ENCODE measurements around the gene CDV3. TPM values are rescaled to one million over a fixed set of nuclear protein-coding genes. Genes with fewer than 3 reads are reported as not detected.

Gene CDV3
- total RNA-seq, 6 experiments from 2014 or later = 61.3 to 104 (median 81.3) TPM

DNA sequence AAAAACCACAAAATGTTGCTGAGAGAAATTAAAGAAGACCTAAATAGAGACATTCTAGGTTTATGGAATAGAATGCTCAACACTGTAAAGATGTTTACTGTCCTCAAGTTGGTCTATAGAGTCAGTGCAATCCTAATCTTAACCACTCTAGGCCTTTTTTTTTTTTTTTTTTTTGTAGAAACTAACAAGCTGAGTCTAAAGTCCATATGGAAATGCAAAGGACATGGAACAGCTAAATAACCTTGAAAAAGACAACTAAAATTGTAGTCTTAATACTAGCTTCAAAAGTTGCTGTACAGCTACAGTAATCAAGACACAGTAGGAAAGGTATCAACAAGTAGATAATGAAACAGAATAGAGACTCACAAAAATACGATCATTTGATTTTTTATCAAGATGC lies 32.9 kb downstream of the CDV3 start:
- peaks cover 0 to 6% (median 0%) of the 10 kb centered on the region in 4 donors for H3K36me3 ChIP-seq

DNA sequence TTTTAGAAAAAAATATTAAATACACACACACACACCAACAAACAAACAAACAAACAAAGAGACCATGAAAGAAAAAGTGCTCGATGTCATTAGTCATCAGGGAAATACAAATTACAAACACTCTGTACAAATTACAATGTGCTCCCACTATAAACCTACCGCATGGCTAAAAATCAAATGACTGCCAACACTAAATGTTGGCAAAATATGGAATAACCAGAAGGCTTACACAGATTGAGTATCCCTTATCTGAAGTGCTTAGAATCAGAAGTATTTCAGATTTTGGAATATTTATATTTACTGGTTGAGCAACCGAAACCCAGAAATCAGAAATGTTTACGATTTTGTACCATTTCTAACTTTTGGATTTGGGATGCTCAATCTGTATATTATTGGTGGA lies 33.4 kb downstream of the CDV3 start:
- no peak overlapping the region for H3K4me3 ChIP-seq
- H3K9me3 ChIP-seq = no peaks in the 10 kb centered on the region
- H3K4me1 ChIP-seq = no peaks in the 10 kb centered on the region
- 92% methylated on average over 4 of the region's 4 CpGs for WGBS (ENCODE audit: insufficient coverage, low coverage, low lambda C conversion rate, missing lambda C conversion rate)
- no peaks in the 10 kb centered on the region for H3K27me3 ChIP-seq
- intact Hi-C loops (cut with DNase I) = no loop called here
- no peak for ATAC-seq
- no peak overlapping the region for H3K27ac ChIP-seq
- TF ChIP-seq, protein P1, sequence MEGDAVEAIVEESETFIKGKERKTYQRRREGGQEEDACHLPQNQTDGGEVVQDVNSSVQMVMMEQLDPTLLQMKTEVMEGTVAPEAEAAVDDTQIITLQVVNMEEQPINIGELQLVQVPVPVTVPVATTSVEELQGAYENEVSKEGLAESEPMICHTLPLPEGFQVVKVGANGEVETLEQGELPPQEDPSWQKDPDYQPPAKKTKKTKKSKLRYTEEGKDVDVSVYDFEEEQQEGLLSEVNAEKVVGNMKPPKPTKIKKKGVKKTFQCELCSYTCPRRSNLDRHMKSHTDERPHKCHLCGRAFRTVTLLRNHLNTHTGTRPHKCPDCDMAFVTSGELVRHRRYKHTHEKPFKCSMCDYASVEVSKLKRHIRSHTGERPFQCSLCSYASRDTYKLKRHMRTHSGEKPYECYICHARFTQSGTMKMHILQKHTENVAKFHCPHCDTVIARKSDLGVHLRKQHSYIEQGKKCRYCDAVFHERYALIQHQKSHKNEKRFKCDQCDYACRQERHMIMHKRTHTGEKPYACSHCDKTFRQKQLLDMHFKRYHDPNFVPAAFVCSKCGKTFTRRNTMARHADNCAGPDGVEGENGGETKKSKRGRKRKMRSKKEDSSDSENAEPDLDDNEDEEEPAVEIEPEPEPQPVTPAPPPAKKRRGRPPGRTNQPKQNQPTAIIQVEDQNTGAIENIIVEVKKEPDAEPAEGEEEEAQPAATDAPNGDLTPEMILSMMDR (IDR thresholded peaks at IDR 0.05) = no peak
- no peak for TF ChIP-seq POLR2A (IDR thresholded peaks at IDR 0.05)
- no peak for DNase-seq
- H3K36me3 ChIP-seq = peaks cover 0 to 6% (median 0%) of the 10 kb centered on the region in 4 donors

More for the DNA sequence above, 32.9 kb downstream of the CDV3 start:
- DNase-seq (no peak), ATAC-seq (peak in 3 of 4 donors; percentile 28 to 62 (median 55))
- H3K9me3 ChIP-seq = no peaks in the 10 kb centered on the region
- no peaks in the 10 kb centered on the region for H3K27me3 ChIP-seq
- intact Hi-C loops (cut with DNase I) = no loop called here
- no peak overlapping the region for H3K4me3 ChIP-seq
- no peak for TF ChIP-seq POLR2A (IDR thresholded peaks at IDR 0.05)
- TF ChIP-seq, protein P1 (IDR thresholded peaks at IDR 0.05) = no peak
- no peak overlapping the region for H3K27ac ChIP-seq
- no peaks in the 10 kb centered on the region for H3K4me1 ChIP-seq
- 80% methylated on average over 1 of the region's 1 CpG for WGBS (ENCODE audit: insufficient coverage, low coverage, low lambda C conversion rate, missing lambda C conversion rate)

DNA sequence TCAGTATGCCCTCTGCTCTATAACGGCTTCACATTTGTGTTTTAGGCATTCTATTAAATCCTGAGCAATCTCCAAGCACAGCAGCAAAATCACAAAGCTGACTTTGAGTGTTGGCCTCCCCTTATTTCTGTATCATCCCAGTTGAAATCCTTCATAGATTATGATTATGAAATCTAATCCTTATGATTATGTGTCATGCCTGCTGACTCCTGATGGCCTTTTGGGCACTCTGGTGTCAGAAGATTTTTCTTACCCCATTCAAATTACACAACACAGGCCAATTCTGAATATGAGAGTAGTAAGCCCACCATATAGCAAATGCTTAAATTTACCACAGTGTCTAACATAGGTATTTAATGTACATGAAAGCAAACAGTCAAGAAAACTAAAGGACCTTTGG lies 34.3 kb downstream of the CDV3 start:
- ATAC-seq (no peak), DNase-seq (no peak)
- Histone ChIP-seq H3K36me3 (peaks cover 0 to 6% (median 0%) of the 10 kb centered on the region in 4 donors), H3K27me3 (no peaks in the 10 kb centered on the region), H3K9me3 (no peaks in the 10 kb centered on the region), H3K4me1 (no peaks in the 10 kb centered on the region), H3K4me3 (no peak overlapping the region), H3K27ac (no peak overlapping the region)
- 100% methylated on average over 1 of the region's 1 CpG for WGBS (ENCODE audit: insufficient coverage, low coverage, low lambda C conversion rate, missing lambda C conversion rate)
- intact Hi-C loops (cut with DNase I) = no loop called here
- TF ChIP-seq POLR2A (IDR thresholded peaks at IDR 0.05) = no peak
- TF ChIP-seq, protein P1 (IDR thresholded peaks at IDR 0.05) = no peak

DNA sequence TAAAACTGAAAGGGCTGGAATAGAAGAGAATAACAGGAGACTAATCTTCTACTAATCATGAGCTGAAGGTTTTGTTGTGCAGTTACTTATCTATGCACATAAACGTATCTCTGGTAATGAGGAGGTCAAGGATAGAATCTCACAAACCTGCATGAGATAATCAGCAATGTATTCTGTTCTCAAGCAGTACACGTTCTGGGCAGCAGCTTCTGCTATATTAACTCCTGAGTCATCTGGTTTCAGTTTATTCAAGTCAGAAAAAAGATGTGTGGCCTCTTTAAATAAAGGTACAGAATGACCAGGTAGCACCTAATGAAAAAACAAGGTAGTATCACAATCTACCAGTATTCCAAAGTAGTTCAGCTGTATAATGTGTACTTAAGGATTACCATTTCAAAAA lies 34.9 kb downstream of the CDV3 start:
- no peak overlapping the region for H3K27ac ChIP-seq
- TF ChIP-seq POLR2A (IDR thresholded peaks at IDR 0.05) = no peak
- TF ChIP-seq, protein P1 (IDR thresholded peaks at IDR 0.05) = no peak
- H3K9me3 ChIP-seq = no peaks in the 10 kb centered on the region
- intact Hi-C loops (cut with DNase I) = no loop called here
- no peaks in the 10 kb centered on the region for H3K4me1 ChIP-seq
- WGBS (ENCODE audit: insufficient coverage, low coverage, low lambda C conversion rate, missing lambda C conversion rate) = 58% methylated on average over 2 of the region's 2 CpGs
- no peaks in the 10 kb centered on the region for H3K27me3 ChIP-seq
- H3K4me3 ChIP-seq = no peak overlapping the region
- DNase-seq (no peak), ATAC-seq (no peak)
- peaks cover 0 to 6% (median 0%) of the 10 kb centered on the region in 4 donors for H3K36me3 ChIP-seq

DNA sequence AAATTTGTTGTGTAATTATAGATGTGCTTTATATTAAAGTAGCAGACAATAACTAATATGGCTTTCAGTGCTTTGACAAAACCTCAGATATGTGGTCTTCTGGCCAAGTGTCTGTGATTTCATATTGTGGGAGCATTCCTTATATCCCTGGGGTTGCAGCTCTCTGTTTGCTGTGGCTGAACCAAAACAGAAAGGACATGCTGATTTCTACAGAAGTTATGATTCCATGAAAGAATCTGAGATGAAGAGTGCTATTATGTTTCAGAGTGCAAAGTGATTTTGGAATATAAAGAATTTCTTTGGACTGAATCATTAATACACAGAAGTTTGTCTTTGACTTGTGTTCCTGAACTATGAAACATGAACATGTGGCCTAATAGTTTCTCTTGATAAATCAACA lies 36.5 kb downstream of the CDV3 start:
- no peak overlapping the region for H3K4me3 ChIP-seq
- H3K27me3 ChIP-seq = no peaks in the 10 kb centered on the region
- no peak for ATAC-seq
- intact Hi-C loops (cut with DNase I) = no loop called here
- H3K4me1 ChIP-seq = no peaks in the 10 kb centered on the region
- no peaks in the 10 kb centered on the region for H3K9me3 ChIP-seq
- no peak for DNase-seq
- no peak overlapping the region for H3K27ac ChIP-seq
- no peak for TF ChIP-seq POLR2A (IDR thresholded peaks at IDR 0.05)
- TF ChIP-seq, protein P1 (IDR thresholded peaks at IDR 0.05) = no peak
- peaks cover 0 to 6% (median 0%) of the 10 kb centered on the region in 4 donors for H3K36me3 ChIP-seq
